ENCODE data around the gene ABHD10. TPM values are rescaled to one million over a fixed set of nuclear protein-coding genes. Genes with fewer than 3 reads are reported as not detected.

The ABHD10 gene
- total RNA-seq, 3 donors from 2014 or later (not counting 1 experiment from before 2014, with no cell fraction given), result 21.6 to 24.0 (median 22.6) TPM

- H3K4me1 ChIP-seq (ENCODE audit: control insufficient read depth, insufficient read depth, low read length), result no peaks in the 10 kb centered on the region
- no peak overlapping the region for H3K4me3 Mint-ChIP-seq
Observed at GRCh38 chr3:112019716-112020115, 40.9 kb downstream of the ABHD10 start.

GRCh38 chr3:112020674-112021085, 41.9 kb downstream of the ABHD10 start:
- Histone ChIP-seq H3K27me3 (ENCODE audit: control insufficient read depth, insufficient read depth, low read length) (no peaks in the 10 kb centered on the region), H3K27ac (ENCODE audit: low read length) (no peak overlapping the region), H3K36me3 (ENCODE audit: control insufficient read depth, insufficient read depth, low read length) (no peaks in the 10 kb centered on the region), H3K4me1 (ENCODE audit: control insufficient read depth, insufficient read depth, low read length) (no peaks in the 10 kb centered on the region), H3K9me3 (ENCODE audit: control insufficient read depth, insufficient read depth, low read length) (no peaks in the 10 kb centered on the region), H3K4me3 (ENCODE audit: low read length) (no peak overlapping the region)
- intact Hi-C loops (cut with micrococcal nuclease), result no loop called here
- no peak for DNase-seq
- TF ChIP-seq CTCF (IDR thresholded peaks at IDR 0.05), result no peak
- Mint-ChIP-seq H3K27me3 (ENCODE audit: low read depth in 2 of 2) (no peaks in the 10 kb centered on the region), H3K4me3 (no peak overlapping the region), H3K9me3 (no peaks in the 10 kb centered on the region), H3K36me3 (no peaks in the 10 kb centered on the region), H3K4me1 (no peaks in the 10 kb centered on the region), H3K27ac (no peak overlapping the region)
- WGBS (ENCODE audit: insufficient coverage), result 78% methylated on average over 1 of the region's 1 CpG
- ATAC-seq, result no peak

More at GRCh38 chr3:112019716-112020115, 40.9 kb downstream of the ABHD10 start:
- H3K4me1 Mint-ChIP-seq, result no peaks in the 10 kb centered on the region
- no peaks in the 10 kb centered on the region for H3K27me3 Mint-ChIP-seq (ENCODE audit: low read depth in 2 of 2)
- no peak overlapping the region for H3K27ac Mint-ChIP-seq
- no peaks in the 10 kb centered on the region for H3K9me3 Mint-ChIP-seq
- Histone ChIP-seq H3K27me3 (ENCODE audit: control insufficient read depth, insufficient read depth, low read length) (no peaks in the 10 kb centered on the region), H3K9me3 (ENCODE audit: control insufficient read depth, insufficient read depth, low read length) (no peaks in the 10 kb centered on the region), H3K4me3 (ENCODE audit: low read length) (no peak overlapping the region), H3K36me3 (ENCODE audit: control insufficient read depth, insufficient read depth, low read length) (no peaks in the 10 kb centered on the region), H3K27ac (ENCODE audit: low read length) (no peak overlapping the region)
- intact Hi-C loops (cut with micrococcal nuclease), result no loop called here
- no peak for DNase-seq
- ATAC-seq, result no peak
- no peaks in the 10 kb centered on the region for H3K36me3 Mint-ChIP-seq
- no CpG with 5 or more reads among the region's 1 CpG for WGBS (ENCODE audit: insufficient coverage)
- no peak for TF ChIP-seq CTCF (IDR thresholded peaks at IDR 0.05)

DNA sequence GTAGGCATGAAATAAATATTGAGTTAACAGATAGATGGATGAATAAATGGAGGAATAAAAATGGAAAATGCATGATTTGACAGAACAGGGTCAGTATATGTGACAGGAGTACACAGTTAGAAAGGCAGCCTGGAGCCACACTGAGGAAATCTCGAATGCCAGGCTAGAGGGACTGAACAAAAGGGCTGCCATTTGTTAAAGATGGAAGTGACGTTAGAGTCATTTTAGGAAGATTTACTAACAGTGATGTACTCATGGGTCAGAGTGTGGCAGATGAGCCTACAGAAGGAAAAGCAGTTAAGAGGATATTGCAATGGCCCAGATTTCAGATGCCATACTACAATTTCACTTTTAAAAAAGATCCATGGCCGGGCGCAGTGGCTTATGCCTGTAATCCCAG, 48.3 kb downstream of the ABHD10 start:
- TF ChIP-seq CTCF (IDR thresholded peaks at IDR 0.05), result no peak
- H3K27me3 Mint-ChIP-seq (ENCODE audit: low read depth in 2 of 2), result no peaks in the 10 kb centered on the region
- Histone ChIP-seq H3K27ac (ENCODE audit: low read length) (no peak overlapping the region), H3K4me3 (ENCODE audit: low read length) (no peak overlapping the region), H3K4me1 (ENCODE audit: control insufficient read depth, insufficient read depth, low read length) (no peaks in the 10 kb centered on the region), H3K9me3 (ENCODE audit: control insufficient read depth, insufficient read depth, low read length) (no peaks in the 10 kb centered on the region), H3K36me3 (ENCODE audit: control insufficient read depth, insufficient read depth, low read length) (no peaks in the 10 kb centered on the region), H3K27me3 (ENCODE audit: control insufficient read depth, insufficient read depth, low read length) (no peaks in the 10 kb centered on the region)
- no peaks in the 10 kb centered on the region for H3K9me3 Mint-ChIP-seq
- ATAC-seq (no peak), DNase-seq (no peak)
- H3K4me1 Mint-ChIP-seq, result no peaks in the 10 kb centered on the region
- no peaks in the 10 kb centered on the region for H3K36me3 Mint-ChIP-seq
- WGBS (ENCODE audit: insufficient coverage), result 88% methylated on average over 4 of the region's 4 CpGs
- H3K27ac Mint-ChIP-seq, result no peak overlapping the region
- intact Hi-C loops (cut with micrococcal nuclease), result no loop called here
- H3K4me3 Mint-ChIP-seq, result no peak overlapping the region

DNA sequence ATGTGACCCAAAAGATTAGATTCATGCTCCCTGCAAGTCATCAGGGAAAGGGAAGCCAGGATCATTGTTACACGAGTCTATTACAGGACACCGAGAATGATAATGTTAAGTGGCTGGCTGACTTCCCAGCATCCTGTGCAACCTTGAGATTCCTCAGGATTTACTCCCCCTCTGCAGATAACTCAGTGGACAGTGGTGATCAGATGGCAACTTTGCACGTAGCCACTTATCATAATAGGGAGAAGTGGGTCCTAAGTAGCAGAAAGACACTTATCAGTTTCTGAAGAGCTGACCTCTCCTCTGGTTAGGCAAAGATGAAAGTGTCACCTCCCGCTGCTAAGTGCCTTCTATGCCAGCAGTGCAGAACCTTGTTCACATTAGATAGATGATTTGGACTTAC, 49.0 kb downstream of the ABHD10 start:
- H3K4me3 ChIP-seq (ENCODE audit: low read length), result no peak overlapping the region
- Mint-ChIP-seq H3K27me3 (ENCODE audit: low read depth in 2 of 2) (no peaks in the 10 kb centered on the region), H3K36me3 (no peaks in the 10 kb centered on the region), H3K4me3 (no peak overlapping the region), H3K9me3 (no peaks in the 10 kb centered on the region), H3K4me1 (no peaks in the 10 kb centered on the region), H3K27ac (no peak overlapping the region)
- H3K27ac ChIP-seq (ENCODE audit: low read length), result no peak overlapping the region
- DNase-seq (no peak), ATAC-seq (no peak)
- 83% methylated on average over 4 of the region's 4 CpGs for WGBS (ENCODE audit: insufficient coverage)
- no peaks in the 10 kb centered on the region for H3K9me3 ChIP-seq (ENCODE audit: control insufficient read depth, insufficient read depth, low read length)
- intact Hi-C loops (cut with micrococcal nuclease), result no loop called here
- H3K4me1 ChIP-seq (ENCODE audit: control insufficient read depth, insufficient read depth, low read length), result no peaks in the 10 kb centered on the region
- no peaks in the 10 kb centered on the region for H3K36me3 ChIP-seq (ENCODE audit: control insufficient read depth, insufficient read depth, low read length)
- TF ChIP-seq CTCF (IDR thresholded peaks at IDR 0.05), result no peak
- no peaks in the 10 kb centered on the region for H3K27me3 ChIP-seq (ENCODE audit: control insufficient read depth, insufficient read depth, low read length)

Measured in natural killer cell (primary cell).